GM21825 (cell line): ENCODE data around the gene CLIC5.
"Not testable (repeated sequence)": the region's sequence is repeated elsewhere in the genome, so short reads cannot be mapped to it uniquely, and the experiment has no call there.

Experiments
- ATAC-seq: cut with Tn5 transposase; IDR thresholded peaks from one replicate; pipeline ENCODE4 v1.9.1; 2021; ENCODE audit warnings: mild to moderate bottlenecking, moderate library complexity; ENCODE audit not compliant: unreplicated experiment

CLIC5 gene

GRCh38 chr6:45929421-45930361 is 86.0 kb downstream of the CLIC5 start:
- no peak for ATAC-seq

- ATAC-seq = no peak
These were observed 86.8 kb downstream of the CLIC5 start for GRCh38 chr6:45928721-45929305.

GRCh38 chr6:45927421-45928320 is 88.0 kb downstream of the CLIC5 start:
- ATAC-seq = no peak

GRCh38 chr6:45926423-45926822 is 89.2 kb downstream of the CLIC5 start:
- ATAC-seq = not testable (repeated sequence)

GRCh38 chr6:45924763-45925342 is 90.8 kb downstream of the CLIC5 start:
- ATAC-seq = no peak

- peak; percentile 66 for ATAC-seq
These were observed 91.7 kb downstream of the CLIC5 start for GRCh38 chr6:45923831-45924391.

GRCh38 chr6:45922728-45923351 is 92.8 kb downstream of the CLIC5 start:
- ATAC-seq = no peak

GRCh38 chr6:45921691-45922281 is 93.9 kb downstream of the CLIC5 start:
- no peak for ATAC-seq

- no peak for ATAC-seq
These were observed 94.7 kb downstream of the CLIC5 start for GRCh38 chr6:45920819-45921511.

- ATAC-seq = no peak
These were observed 98.2 kb downstream of the CLIC5 start for GRCh38 chr6:45917439-45917838.

- ATAC-seq = no peak
These were observed 99.0 kb downstream of the CLIC5 start for GRCh38 chr6:45916692-45917091.

- ATAC-seq = no peak
These were observed 99.7 kb downstream of the CLIC5 start for GRCh38 chr6:45915780-45916468.

GRCh38 chr6:45911691-45912090 is 104.0 kb downstream of the CLIC5 start:
- ATAC-seq = no peak

- ATAC-seq = no peak
These were observed 111.7 kb downstream of the CLIC5 start for GRCh38 chr6:45903959-45904358.

- ATAC-seq = no peak
These were observed 112.7 kb downstream of the CLIC5 start for GRCh38 chr6:45902984-45903383.

- no peak for ATAC-seq
These were observed 113.7 kb downstream of the CLIC5 start for GRCh38 chr6:45901767-45902650.
